Measurements from ENCODE around the gene CFAP61.
A peak's percentile ranks its signal among the peaks of the same experiment; 100 is the strongest.
"Not testable (repeated sequence)": the region's sequence is repeated elsewhere in the genome, so short reads cannot be mapped to it uniquely, and the experiment has no call there.

The CFAP61 gene

DNA sequence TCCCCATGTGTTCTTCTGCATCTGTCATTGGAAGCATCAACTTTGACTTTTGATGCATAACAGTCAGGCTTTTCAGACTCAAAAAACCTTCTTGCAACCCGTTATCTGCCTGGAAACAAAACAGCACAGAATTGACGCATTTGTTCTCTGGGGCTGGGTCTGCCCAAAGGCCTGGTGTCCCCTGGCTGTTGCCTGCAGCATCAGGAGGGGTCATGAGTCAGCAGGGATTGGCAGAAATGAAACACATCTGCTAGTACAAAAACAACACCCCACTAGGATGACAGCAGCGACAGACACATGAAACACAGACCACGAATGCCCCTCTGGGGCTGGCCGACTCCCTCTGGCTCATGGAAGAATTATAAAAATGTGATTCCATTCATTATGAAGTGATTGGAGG, 158.0 kb downstream of the CFAP61 start:
- DNase-seq (ENCODE audit: low read depth): no peak

DNA sequence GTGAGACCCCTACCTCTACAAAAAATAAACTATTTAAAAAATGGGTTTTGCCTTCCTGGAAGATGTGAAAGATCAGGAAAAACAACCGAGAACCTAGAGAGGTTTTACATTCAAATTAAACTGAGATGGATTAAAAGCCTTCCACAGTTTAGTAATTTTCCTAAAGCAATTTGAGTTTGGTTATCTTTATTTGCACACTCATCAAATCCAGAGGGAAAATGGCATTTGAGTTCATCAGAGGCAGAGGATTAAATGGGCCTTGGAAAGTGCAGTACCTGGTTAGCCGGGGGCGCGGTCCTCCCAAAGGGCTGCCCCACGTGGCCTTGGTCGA, 158.6 kb downstream of the CFAP61 start:
- no peak for DNase-seq (ENCODE audit: low read depth)

DNA sequence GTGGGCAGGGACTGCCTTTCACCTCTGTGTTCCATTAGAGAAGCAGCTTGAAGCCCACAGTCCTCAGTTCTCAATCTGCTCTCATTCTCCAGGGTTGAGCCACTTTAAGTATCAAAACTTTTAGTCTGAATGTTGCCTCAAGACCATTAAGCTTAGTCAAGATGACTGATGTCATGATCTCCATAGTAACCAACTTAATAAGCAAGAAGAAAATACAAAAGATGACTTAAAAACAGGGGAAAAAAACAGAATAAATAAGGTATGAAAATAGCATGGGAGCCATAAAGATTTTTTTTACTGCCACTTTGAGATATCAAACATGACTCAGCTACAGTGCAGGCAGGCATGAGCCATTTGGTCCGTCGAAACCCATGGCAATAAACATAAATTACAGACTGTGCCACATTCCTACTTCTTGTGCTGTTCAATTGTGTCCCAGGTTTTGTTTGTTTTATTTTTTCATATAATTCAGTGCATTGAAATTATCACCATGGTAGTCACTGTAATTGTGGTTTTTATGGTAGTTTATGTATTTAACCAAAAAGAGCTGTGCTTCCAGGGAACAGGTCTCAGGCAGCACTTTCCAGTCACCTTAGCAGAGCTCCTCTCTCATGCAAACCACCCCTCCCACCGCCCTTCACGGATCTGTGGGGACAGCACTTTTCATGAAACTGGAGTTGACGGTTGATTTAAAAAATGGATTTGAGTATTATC, 159.1 kb downstream of the CFAP61 start:
- DNase-seq (ENCODE audit: low read depth): peak; percentile 2

DNA sequence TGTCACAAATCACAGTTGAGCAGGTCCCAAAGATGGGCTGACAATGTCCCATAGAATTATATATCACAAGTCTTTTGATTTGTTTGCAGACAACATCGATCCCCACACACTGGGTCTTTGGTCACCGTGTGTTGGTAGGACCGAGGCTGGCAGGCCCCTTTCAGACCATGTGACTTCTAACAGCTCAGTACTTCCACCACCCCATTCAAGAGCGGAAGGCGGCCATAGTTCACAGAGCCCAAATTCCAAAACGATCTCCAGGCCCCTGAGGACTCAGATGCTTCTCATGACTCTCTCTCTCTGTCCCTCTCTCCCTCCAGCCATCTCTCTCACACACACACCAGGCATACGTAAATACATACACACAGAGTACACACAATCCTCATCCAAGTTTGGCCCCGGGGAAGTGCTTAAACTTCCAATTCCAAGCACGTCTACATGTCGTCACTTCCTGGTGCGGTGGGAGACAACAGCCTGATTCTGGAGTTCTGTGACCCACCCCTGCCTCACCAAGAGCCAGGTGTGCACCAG, 159.7 kb downstream of the CFAP61 start:
- DNase-seq (ENCODE audit: low read depth): no peak

- no peak for DNase-seq (ENCODE audit: low read depth)
Observed at GRCh38 chr20:20212675-20213096, 160.4 kb downstream of the CFAP61 start.

DNA sequence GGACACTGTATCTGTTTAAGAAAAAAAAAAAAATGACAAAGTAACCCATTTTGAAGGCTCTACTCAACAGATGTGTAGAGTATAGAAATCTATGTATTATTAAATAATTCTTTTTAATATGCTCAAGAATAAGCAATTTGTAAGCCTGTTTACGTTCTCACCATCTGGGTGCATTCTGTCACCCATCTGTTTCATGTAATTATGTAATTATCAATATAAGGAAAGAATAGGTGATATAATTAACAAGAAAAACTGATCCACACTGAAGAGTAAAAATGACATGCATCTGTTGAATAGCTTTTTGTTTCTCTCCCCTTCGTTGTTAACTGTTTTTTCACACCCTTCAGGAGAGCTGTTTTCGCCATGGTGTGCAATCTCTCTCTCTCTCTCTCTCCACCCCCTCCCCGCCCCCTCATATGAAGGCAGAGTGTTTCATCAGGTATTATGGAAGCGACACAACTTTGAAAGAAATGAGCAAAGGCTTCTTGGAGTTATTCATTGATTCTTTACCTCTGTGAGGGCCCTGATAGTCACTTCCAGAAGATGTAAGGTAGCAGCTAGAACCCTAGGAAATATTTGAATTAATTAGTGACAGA, 161.3 kb downstream of the CFAP61 start:
- no peak for DNase-seq (ENCODE audit: low read depth)

GRCh38 chr20:20214757-20215275, 162.5 kb downstream of the CFAP61 start:
- no peak for DNase-seq (ENCODE audit: low read depth)

DNA sequence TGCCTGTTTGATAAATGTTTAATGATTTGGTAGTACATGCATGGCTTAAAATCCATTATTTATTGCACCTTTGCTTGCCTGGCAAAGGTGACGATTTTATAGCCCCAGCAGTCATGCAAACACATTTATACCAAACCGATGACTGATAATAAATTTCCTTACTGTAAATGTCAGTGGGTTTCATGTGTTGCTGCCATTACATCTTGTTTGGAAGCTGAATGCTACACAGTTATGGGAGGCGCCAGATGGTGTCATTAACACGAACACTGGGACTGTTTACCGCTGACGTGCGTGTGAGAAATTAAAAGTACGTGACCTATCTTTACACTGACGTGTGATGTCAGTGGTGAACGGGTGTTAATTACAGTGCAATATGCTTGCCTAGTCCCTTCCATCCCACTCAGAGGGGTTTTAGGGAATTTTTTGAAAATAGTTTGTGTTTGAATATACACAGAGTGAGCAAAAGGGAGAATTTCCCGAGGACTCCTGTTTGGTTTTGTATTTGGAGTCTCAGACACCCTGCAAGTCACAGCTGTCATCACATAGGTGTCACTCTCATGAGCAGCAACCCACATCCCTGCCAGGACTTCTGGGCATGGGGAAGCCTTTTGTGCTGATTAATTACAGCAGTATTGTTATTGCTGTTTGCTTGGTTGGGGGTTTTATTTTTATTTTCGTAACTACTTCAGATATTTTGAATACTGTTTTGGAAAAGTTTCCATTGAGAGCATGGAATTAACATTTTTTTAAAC, 163.8 kb downstream of the CFAP61 start:
- DNase-seq (ENCODE audit: low read depth): no peak

GRCh38 chr20:20216941-20217340, 164.6 kb downstream of the CFAP61 start:
- DNase-seq (ENCODE audit: low read depth): no peak

DNA sequence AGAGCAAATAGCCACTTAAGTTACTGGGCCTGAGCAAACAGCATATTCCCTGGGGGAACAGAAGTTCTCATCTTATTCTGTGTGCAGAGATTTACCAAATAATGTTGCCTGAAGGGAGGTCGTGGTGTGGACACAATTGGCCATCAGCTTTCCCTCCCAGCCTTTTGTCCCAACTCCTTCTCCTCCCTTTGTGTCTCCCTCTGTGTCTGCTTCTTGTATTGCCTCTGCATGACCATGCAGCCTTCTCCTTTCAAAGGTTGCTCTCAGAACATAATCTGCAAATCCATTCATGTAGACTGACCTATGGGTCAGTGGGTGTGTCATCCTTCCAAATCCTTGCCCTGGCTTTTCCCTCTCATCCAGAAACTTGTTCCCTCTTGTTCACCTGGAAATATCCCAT, 165.3 kb downstream of the CFAP61 start:
- DNase-seq (ENCODE audit: low read depth): no peak

GRCh38 chr20:20218106-20218505, 165.8 kb downstream of the CFAP61 start:
- DNase-seq (ENCODE audit: low read depth): not testable (repeated sequence)

- DNase-seq (ENCODE audit: low read depth): no peak
Observed at GRCh38 chr20:20219016-20219415, 166.7 kb downstream of the CFAP61 start.

- DNase-seq (ENCODE audit: low read depth): no peak
Observed at GRCh38 chr20:20220134-20220533, 167.8 kb downstream of the CFAP61 start.

DNA sequence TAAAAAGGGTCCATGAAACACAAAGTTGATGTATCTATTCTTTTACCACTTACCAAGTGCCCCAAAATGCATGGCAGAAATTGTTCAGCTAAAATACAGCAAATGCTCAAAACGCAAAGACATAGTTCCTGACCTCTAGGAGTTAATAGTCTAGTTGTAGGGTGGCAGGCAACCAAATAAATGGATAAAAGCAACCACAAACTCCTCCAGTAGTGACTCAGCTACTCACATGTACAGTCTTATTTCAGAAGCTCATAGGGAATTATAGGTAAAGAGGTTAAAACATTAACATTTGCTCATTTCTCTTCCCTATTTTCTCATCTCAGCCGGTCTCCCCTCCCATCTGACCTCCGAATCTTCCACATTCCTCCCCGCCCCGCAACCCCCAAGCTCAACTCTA, 171.6 kb downstream of the CFAP61 start:
- no peak for DNase-seq (ENCODE audit: low read depth)

- DNase-seq (ENCODE audit: low read depth): no peak
Observed at GRCh38 chr20:20224806-20225205, 172.5 kb downstream of the CFAP61 start.

DNA sequence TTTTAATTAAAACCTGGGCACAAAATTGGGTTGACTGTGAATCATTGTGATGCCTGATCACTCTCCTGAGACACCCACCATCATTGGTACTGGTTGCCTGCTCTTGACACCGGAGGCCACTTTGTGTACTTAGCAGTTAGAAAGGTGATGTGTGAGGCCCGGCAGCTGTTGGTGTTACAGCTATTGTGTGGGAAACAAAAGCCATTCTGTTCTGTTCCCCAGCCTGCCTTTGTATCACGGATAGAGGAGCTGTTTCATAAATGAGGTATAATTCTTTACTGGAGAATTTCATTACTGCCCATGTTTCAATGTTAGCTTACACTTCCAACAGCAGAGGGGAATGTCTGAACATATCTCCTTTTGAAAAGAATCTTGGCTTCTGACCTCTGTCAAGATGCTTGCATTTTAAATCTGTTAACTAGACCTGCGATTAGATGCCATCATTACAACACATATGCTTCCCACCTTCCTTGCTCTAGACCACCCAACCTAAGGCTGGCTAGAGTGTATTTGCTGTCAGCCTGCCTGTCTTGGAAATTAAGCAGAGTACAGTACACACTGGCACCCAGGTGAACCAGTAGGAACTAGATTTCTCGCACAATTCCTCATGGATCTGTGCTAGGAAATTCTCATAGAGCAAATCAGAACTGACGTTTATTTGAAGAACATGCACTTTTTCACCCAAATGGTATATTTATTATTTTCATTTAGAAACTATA, 173.2 kb downstream of the CFAP61 start:
- no peak for DNase-seq (ENCODE audit: low read depth)

DNA sequence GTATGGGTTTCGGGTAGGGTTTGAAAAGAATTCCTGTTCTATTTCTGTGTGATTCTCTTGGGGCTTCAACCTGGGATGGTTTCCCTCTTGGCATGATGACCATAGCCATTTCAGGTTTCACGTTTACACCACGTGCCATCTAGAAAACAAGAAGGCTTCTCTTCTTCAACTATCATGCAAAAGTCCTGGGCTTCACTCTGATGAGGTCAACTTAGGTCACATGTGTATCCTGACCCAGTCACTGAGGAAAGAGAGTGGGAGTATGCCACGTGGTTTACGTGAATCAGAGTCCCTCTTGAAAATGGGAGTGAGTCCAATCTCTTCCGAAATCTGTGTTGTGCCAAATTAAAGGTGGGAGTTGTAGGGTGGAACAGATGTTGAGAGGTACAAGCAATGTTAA, 174.2 kb downstream of the CFAP61 start:
- no peak for DNase-seq (ENCODE audit: low read depth)

DNA sequence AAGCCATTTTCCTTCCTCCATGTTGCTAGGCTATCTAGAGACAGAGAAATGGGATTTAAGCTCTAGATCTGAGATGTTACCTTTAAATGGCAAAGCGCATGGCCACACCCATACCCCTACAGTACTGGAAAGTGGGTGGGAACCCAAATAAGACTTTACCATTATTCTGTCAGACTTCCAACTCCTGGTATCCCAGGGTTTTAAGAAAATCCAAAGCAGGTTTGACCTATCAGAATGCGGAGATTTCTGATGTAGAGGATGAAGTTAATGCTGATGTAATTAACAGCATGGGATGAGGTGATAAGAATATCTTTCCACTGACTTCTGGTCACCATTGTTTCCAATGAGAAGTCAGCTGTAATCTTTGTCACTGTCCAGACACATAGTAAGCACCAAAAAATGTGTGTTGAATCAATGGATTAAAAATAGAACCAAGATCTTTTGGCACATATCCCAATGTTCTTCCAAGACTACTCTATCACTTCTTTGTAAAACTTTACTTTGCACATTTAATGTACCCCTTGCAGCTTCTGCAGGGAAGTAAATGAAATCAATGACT, 174.8 kb downstream of the CFAP61 start:
- no peak for DNase-seq (ENCODE audit: low read depth)

- no peak for DNase-seq (ENCODE audit: low read depth)
Observed at GRCh38 chr20:20228351-20228750, 176.0 kb downstream of the CFAP61 start.

- no peak for DNase-seq (ENCODE audit: low read depth)
Observed at GRCh38 chr20:20229595-20229994, 177.3 kb downstream of the CFAP61 start.

DNA sequence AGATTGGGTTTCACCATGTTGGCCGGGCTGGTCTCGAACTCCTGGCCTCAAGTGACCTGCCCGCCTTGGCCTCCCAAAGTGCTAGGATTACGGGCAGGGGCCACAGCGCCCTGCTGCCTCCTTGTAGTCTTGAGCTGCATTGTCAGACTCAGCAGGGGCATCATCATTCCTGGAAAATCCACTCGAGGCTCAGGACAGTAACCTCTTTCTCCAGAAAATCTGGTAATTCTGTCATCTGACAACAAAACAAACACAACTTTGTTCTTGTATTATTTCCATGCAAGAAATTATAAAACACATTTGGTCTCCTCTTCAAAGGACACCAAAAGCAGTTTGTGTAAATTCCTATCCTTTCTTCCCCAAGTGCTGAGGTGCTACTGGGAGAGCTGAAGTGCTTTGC, 178.4 kb downstream of the CFAP61 start:
- no peak for DNase-seq (ENCODE audit: low read depth)
